Activated effector memory CD4-positive, alpha-beta T cell treated with Interleukin-2 at 50 U/mL for 16 hours (primary cell): ENCODE results near the gene TADA1.

Experiments used
- DNase-seq: peaks from one replicate; pipeline ENCODE4 v3.0.0-alpha.2; 2020

Gene TADA1

GRCh38 chr1:166875734-166876539 lies at the start of gene TADA1:
Gene TADA1 (minus strand): TSS chr1:166876264. CDS start chr1:166876233, 31 bp downstream.
- peak; percentile 98 for DNase-seq

- DNase-seq, result no peak
Measured at GRCh38 chr1:166924823-166925541, 48.9 kb upstream of the TADA1 start.

GRCh38 chr1:166920561-166921475 lies 44.8 kb upstream of the TADA1 start:
- DNase-seq, result no peak

- DNase-seq, result no peak
Measured at GRCh38 chr1:166918956-166919316, 42.9 kb upstream of the TADA1 start.

GRCh38 chr1:166918088-166918955 lies 42.3 kb upstream of the TADA1 start:
- DNase-seq, result no peak

- DNase-seq, result no peak
Measured at GRCh38 chr1:166915941-166916340, 39.9 kb upstream of the TADA1 start.

- DNase-seq, result no peak
Measured at GRCh38 chr1:166915042-166915441, 39.0 kb upstream of the TADA1 start.

- no peak for DNase-seq
Measured at GRCh38 chr1:166914111-166914510, 38.0 kb upstream of the TADA1 start.

- no peak for DNase-seq
Measured at GRCh38 chr1:166911624-166912023, 35.6 kb upstream of the TADA1 start.

GRCh38 chr1:166910396-166910994 lies 34.4 kb upstream of the TADA1 start:
- peak; percentile 64 for DNase-seq

GRCh38 chr1:166908942-166909341 lies 32.9 kb upstream of the TADA1 start:
- DNase-seq, result no peak

- no peak for DNase-seq
Measured at GRCh38 chr1:166907763-166908162, 31.7 kb upstream of the TADA1 start.

- DNase-seq, result no peak
Measured at GRCh38 chr1:166907051-166907450, 31.0 kb upstream of the TADA1 start.

GRCh38 chr1:166906647-166907046 lies 30.6 kb upstream of the TADA1 start:
- DNase-seq, result no peak

- no peak for DNase-seq
Measured at GRCh38 chr1:166905900-166906299, 29.8 kb upstream of the TADA1 start.

GRCh38 chr1:166905136-166905535 lies 29.1 kb upstream of the TADA1 start:
- DNase-seq, result no peak

- no peak for DNase-seq
Measured at GRCh38 chr1:166903232-166903631, 27.2 kb upstream of the TADA1 start.

GRCh38 chr1:166902279-166902678 lies 26.2 kb upstream of the TADA1 start:
- no peak for DNase-seq

GRCh38 chr1:166900987-166901386 lies 24.9 kb upstream of the TADA1 start:
- no peak for DNase-seq

GRCh38 chr1:166899769-166900168 lies 23.7 kb upstream of the TADA1 start:
- DNase-seq, result no peak

- DNase-seq, result no peak
Measured at GRCh38 chr1:166895766-166896165, 19.7 kb upstream of the TADA1 start.

GRCh38 chr1:166889776-166890175 lies 13.7 kb upstream of the TADA1 start:
- no peak for DNase-seq
